ENCODE results near the gene CUX1.

CUX1 gene

GRCh38 chr7:102055181-102055976, 238.0 kb downstream of the CUX1 start:
- H3K4me3 ChIP-seq (replicated peaks in 1 of 2; ENCODE audit: low read depth in 2 of 2, low read length in 2 of 2): no peak overlapping the region
- no peak for DNase-seq (ENCODE audit: low read depth in 2 of 2)
- TF ChIP-seq, protein P1, sequence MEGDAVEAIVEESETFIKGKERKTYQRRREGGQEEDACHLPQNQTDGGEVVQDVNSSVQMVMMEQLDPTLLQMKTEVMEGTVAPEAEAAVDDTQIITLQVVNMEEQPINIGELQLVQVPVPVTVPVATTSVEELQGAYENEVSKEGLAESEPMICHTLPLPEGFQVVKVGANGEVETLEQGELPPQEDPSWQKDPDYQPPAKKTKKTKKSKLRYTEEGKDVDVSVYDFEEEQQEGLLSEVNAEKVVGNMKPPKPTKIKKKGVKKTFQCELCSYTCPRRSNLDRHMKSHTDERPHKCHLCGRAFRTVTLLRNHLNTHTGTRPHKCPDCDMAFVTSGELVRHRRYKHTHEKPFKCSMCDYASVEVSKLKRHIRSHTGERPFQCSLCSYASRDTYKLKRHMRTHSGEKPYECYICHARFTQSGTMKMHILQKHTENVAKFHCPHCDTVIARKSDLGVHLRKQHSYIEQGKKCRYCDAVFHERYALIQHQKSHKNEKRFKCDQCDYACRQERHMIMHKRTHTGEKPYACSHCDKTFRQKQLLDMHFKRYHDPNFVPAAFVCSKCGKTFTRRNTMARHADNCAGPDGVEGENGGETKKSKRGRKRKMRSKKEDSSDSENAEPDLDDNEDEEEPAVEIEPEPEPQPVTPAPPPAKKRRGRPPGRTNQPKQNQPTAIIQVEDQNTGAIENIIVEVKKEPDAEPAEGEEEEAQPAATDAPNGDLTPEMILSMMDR (IDR thresholded peaks at IDR 0.05; ENCODE audit: low read depth, low read length): no peak

DNA sequence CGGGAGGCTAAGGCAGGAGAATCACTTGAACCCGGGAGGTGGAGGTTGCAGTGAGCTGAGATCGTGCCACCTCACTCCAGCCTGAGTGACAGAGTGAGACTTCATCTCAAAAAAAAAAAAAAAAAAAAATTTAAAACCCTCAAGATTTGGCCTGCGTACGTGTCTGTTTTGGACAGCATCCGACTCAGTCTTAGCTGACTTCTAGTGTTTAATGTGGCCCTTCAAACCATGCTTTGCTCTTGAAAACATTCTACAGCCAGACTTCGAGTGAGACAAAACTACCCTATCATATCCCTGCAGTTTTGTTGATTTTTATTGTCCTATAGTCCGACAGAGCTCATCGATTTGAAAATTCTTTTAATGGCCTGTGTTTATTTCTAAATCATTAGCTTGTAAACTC, 242.1 kb downstream of the CUX1 start:
- TF ChIP-seq, protein P1 (IDR thresholded peaks at IDR 0.05; ENCODE audit: low read depth, low read length): no peak
- DNase-seq (ENCODE audit: low read depth in 2 of 2): no peak

GRCh38 chr7:102061354-102061945, 244.0 kb downstream of the CUX1 start:
- TF ChIP-seq, protein P1 (IDR thresholded peaks at IDR 0.05; ENCODE audit: low read depth, low read length): no peak
- H3K4me3 ChIP-seq (replicated peaks in 1 of 2; ENCODE audit: low read depth in 2 of 2, low read length in 2 of 2): no peak overlapping the region
- DNase-seq (ENCODE audit: low read depth in 2 of 2): no peak

More for the DNA sequence above, 242.1 kb downstream of the CUX1 start:
- no peak overlapping the region for H3K4me3 ChIP-seq (replicated peaks in 1 of 2; ENCODE audit: low read depth in 2 of 2, low read length in 2 of 2)

DNA sequence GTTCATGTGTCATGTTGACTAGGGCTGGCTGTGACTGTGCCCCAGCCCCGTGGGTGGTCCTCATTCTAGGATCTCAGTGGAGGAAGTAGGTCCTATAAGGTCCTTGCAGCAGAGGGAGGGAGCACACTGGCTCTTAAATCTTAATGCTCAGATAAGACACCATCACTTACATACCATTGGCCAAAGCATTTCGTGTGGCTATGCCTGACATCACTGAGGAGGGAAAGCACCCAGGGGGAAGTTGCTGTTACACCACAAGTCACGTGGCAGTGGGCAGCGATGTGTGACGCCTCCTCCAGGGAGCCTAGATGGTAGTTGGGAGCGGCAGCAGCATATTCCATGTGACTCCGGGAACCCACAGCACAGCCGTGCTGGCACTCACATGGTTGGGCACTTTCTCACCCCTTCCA, 244.6 kb downstream of the CUX1 start:
- H3K4me3 ChIP-seq (replicated peaks in 1 of 2; ENCODE audit: low read depth in 2 of 2, low read length in 2 of 2): no peak overlapping the region
- TF ChIP-seq, protein P1 (IDR thresholded peaks at IDR 0.05; ENCODE audit: low read depth, low read length): no peak
- peak in 1 of 2 donors; percentile 29 for DNase-seq (ENCODE audit: low read depth in 2 of 2)

GRCh38 chr7:102063690-102064180, 246.3 kb downstream of the CUX1 start:
- TF ChIP-seq, protein P1 (IDR thresholded peaks at IDR 0.05; ENCODE audit: low read depth, low read length): no peak
- peak; percentile 64 to 65 for DNase-seq (ENCODE audit: low read depth in 2 of 2)
- H3K4me3 ChIP-seq (replicated peaks in 1 of 2; ENCODE audit: low read depth in 2 of 2, low read length in 2 of 2): no peak overlapping the region

GRCh38 chr7:102064361-102065025, 247.1 kb downstream of the CUX1 start:
- H3K4me3 ChIP-seq (replicated peaks in 1 of 2; ENCODE audit: low read depth in 2 of 2, low read length in 2 of 2): no peak overlapping the region
- DNase-seq (ENCODE audit: low read depth in 2 of 2): peak; percentile 58 to 60
- TF ChIP-seq, protein P1 (IDR thresholded peaks at IDR 0.05; ENCODE audit: low read depth, low read length): no peak

All from cardiac fibroblast (primary cell).